Activated CD8-positive, alpha-beta memory T cell treated with anti-CD3 and anti-CD28 coated beads for 24 hours (primary cell): ENCODE data around the gene ATP2A3.

Experiments
- DNase-seq: peaks from one replicate; pipeline ENCODE4 v3.0.0-alpha.2; 2020

Gene ATP2A3

DNA sequence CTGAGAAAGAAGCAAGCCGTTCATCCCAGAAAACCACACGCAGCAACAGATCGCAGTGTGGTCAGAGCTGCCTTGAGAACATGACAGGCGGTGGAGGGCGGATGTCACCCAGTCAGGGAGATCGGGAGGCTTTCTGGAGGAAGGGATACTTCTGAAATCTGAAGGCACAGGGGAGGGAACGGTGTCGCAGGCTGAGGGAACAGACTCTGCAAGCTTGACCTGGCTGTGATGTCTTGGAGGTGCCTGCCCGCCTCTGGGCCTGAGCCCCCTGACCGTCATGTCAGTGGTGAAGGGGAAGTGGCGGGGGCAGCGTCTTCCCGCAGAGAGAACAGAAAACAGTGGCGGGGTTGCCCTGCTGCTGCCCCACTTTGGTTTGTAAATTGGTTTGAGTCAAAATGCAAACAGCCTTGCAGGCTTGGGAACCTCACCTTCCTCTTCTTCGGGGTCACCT lies 8.1 kb upstream of the ATP2A3 start:
- DNase-seq: no peak

DNA sequence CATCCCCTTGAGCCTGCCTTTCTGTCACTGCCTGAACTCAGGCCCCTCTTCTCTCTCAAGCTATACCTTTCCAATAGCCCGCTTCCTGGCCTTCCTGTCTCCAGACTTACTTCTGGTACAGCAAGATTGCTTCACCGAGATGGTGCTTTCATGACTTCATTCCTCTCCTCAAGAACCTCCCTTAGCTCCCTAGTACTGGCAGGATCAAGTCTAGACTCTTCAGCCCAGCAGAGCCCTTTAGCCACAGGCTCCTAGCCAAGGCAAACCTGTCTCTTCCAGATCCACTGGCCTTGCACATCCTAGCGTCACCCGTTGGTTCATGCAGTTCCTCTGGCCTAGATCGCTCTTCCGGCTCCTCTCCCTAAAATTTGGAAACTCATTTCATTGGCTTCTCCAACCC lies 6.4 kb upstream of the ATP2A3 start:
- no peak for DNase-seq

GRCh38 chr17:3969963-3970362 lies 5.7 kb upstream of the ATP2A3 start:
- no peak for DNase-seq

- no peak for DNase-seq
Measured at GRCh38 chr17:3968886-3969524, 4.8 kb upstream of the ATP2A3 start.

DNA sequence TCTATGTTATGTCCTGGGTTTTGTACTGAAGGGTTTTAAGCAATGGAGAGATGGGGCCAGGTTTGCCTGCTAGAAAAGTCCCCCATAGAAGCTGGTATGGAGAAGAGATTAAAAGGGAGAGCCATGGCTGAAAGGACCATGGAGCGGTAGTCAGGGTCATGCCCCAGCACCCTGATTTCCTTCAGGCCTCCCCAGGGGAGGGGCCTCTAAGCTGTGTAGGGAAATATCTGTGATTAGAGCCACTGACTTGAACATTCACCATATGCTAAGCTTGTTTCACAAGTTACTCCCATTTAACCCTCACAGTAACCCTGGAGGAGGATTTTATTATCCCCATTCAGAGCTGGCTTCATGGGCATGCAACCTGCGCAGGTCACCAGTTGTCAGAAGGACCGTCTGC lies 3.8 kb upstream of the ATP2A3 start:
- DNase-seq: no peak

- no peak for DNase-seq
Measured at GRCh38 chr17:3966720-3967363, 2.6 kb upstream of the ATP2A3 start.

GRCh38 chr17:3965118-3965800 lies 1.0 kb upstream of the ATP2A3 start:
- peak; percentile 86 for DNase-seq

DNA sequence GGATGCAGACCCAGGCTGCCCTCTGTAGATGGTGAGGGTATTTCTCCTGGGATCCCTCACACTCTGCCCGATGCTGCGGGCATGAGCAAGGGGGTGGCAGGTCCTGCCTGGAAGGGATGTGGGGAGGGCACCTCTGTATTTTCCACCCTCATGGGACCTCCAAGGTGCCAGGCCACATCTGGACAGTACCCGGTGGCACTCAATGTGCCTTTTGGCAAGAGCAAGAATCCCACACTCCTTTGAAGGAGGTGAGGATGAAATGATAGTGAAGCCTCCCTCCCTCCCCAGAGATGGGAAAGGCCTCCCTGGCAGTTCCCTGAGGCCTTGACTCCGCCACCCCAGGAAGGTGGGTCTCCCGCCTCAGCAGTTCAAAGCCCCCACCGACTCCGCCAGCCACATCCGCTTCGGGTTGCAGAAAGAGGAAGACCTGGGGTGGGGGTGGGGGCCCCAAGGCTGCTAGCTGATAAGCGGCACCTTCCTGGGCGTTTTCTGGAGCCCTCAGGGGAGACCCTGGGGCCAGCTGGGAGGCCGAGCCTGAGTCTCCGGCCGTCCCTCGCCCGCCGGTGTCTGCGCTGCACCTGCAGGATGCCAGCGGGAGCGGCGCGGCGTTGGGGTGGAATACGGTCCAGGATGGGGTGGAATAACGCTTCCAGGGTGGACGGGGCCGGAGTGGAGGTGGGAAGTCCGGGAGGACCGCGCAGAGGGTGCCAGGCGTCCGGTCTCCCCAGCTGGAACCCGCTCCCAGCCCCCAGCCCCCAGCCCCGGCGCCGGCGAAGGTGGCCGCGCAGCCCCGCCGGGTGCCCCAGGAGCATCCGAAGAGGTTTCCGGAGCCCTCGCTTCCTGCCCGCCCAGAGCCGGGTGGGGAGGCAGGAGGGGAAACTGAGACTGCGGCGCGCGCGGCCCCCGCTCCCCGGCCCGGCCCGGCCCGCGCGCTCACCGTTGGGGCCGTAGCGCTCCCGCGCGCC lies 718 bp downstream of the ATP2A3 start:
- peak; percentile 80 for DNase-seq

DNA sequence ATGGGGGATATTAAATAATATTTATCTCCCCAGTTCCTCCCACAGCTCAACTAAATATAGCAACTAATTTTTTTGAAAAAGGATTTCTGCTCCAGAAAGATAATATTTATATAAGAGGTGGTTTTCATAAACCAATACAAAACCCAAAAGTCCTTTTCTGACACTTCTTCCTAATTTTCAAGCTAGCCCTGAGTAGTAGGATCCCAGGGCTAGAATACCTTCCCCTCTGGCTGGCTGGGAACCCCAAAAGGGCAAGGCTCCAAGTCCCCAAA lies 1.3 kb downstream of the ATP2A3 start:
- DNase-seq: no peak

GRCh38 chr17:3962217-3962964 lies 1.8 kb downstream of the ATP2A3 start:
- no peak for DNase-seq

DNA sequence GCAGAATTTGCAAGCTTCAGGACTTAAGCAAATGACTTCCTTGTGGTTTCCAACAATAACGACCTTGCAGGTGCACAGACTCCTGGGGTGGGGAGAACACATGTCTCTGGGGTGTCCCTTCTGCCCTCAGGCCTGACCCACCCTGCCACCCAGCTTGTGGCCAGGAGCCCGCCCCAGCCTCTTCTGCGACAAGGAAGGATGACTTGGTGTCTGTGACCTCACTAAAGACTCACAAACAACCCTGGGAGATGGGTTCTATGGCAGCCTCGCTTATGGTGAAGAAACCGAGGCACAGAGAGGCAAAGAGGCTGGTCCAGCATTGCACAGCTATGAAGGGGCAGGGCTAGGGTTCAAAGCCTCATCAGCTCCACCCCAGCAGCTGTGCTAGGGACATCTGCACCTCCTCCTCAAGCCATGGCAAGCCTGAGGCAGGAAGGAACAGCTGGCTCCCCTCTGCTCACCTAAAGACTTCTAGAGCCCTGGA lies 2.6 kb downstream of the ATP2A3 start:
- no peak for DNase-seq

DNA sequence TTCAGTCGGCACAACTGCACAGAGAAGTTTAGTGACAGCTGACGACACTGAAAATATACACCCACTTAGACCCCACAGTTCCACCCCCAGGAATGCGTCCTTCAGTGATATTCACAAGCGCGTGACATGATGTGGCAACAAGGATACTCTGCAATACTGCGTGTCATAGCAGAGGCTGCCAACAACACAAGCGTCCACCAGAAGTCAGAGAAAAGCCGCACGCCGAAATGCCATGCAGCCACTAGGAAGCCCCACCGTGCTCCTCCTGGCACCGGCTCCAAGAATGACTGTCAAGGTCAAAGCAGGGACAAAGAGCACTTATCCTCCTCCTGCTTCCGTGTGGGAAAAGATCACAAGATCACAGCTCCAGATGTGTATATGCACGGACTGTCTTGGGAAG lies 3.5 kb downstream of the ATP2A3 start:
- DNase-seq: no peak

GRCh38 chr17:3959921-3960601 lies 4.2 kb downstream of the ATP2A3 start:
- DNase-seq: no peak

DNA sequence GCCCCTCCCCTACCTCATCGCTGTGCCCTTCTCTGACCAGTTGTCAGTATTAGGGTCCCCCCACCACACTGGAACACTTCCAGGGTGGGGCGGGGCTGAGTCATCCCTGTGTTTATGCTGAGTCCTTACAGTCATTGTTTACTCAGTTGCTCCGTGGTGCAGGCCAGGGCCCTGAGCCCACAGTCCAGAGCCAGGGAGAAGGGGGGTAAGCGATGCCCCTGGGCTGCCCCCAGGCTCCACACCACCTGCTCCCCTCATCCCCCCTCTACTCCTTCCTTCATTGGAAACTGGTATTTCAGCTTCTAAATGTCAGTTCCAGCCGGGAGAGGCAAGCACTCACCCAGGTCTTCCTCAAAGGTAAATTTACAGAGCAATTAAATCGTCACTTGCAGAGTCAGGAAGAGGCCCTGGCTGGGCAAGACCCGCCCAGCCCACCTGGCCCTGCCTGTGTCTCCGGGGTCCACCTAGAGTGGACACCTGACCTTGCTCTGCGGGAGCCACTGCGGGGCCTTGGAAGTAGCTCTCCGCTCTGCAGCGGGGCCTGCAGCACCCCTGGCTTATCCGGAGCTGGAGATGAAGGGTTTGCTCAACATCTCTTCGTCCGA lies 4.8 kb downstream of the ATP2A3 start:
- DNase-seq: no peak

DNA sequence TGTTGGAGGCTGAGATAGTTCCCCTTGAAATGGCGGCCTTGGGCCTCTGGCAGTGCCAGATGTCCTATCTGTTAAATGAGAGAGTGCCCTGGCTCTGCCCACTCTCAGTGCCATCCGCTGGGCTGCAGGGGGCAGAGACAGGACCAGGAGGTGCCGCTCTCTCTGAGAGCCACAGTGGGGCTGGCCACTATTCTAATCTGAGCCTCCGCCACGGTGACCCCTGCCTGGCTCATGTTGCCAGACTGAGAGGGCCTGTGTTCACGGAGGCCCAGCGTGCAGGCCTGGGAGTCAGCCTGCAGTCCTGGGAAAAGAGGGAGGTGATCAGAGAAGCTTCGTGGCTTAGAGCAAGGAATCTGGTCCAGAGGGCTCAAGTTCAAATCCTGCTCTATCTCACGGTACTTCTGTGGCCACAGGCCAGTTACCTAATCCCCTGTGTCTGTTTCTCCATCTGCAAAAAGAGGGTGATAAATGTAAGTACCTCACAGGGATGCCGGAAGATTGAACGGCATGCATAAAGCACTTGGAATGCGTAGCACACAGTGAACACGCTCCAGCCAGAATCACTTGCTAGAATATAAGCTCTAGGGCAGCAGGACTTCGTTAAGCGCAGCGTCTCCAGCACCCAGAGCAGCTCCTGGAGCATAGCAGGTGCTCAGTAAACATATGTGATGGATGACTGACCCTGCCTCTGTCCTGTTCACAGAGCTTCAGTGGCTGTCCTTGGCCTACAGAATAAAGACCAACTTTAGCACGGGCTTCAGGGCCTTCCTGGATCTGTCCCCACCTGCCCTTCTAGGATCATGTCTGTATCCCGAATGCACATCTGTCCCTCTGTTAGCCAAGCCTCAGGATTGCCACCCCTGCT lies 6.3 kb downstream of the ATP2A3 start:
- no peak for DNase-seq

DNA sequence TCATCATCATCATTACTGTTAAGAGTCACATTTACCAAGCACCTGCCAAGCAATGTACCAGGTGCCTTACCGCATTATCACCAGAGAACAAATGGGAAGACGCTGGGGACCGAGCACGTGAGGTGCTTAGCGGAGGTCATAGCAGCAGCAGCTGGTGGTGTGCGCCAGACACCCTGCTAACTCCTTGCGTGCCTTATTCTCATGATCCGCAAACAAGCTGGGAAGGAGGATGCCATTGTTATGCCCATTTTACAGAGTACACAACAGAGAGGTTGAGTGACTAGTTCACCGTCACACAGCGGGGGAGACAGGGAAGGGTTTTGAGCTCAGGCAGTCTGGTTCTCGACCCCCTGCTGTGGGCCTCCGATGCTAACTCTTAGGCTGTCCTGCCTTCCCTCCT lies 7.3 kb downstream of the ATP2A3 start:
- DNase-seq: no peak

DNA sequence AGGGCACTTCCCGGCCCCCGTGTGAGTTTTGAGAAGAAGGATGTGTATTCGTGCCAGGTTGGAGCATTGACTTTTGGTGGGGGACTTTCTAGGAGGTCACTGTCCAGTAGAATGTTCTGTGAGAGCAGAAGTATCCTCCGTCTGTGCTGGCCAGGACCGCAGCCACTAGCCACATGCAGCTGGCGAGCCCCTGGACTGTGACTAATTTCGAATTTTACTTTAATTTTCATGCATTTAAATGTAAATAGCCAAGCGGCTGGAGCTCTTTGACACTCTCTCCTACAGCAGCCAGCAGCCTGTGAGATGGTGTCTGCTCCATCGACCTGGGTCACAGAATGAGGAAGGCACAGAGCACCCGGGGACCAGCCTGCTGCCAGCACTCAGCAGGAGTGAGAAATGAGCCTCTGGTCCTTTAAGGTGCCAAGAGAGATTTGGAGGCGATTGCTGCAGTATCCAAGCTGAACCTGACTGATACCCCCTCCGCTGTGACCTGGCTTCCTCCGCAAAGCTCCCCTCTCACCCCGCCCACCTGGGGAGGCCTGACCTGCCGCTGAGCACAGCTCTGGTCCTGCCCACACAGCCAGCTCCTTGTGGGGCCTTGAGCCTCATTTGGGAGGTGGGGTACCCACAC lies 7.8 kb downstream of the ATP2A3 start:
- DNase-seq: no peak

GRCh38 chr17:3955673-3955988 lies 8.6 kb downstream of the ATP2A3 start:
- DNase-seq: no peak

DNA sequence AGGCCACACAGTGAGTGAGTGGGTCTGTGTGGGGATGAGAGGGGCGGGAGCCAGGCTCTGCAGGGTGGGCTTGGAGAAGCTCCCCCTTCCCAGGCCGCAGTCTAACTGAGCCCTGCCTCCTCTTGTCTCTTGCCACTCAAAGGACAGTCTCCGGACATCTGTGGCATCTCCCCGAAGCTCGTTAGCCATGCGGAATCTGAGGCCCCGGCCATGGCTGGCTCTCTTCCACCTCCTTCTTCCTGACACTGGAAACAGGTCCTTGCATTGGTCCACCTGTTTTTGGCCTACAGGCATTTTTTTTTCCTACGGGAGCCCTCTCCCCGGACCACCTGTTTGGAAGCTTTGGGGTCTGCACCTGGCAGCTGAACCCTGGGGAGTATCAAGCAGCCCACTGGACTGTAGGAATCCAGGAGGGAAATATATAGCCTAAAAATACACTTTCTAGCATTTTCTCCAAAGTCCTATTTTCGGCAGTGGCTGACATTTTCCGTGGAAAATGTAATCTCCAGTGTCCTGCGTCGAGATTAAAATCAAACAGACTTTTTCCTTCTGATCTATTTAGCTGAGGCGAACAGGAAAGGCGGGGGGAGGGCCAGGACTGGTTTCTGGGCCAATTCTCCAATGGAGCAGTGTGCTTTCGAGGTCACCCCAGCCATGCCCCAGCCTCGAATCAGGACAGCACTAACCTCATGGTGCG lies 9.1 kb downstream of the ATP2A3 start:
- no peak for DNase-seq
